AG09309 (cell line): ENCODE measurements around the gene MTG1.

Experiments
- DNase-seq: peaks from one replicate; pipeline ENCODE4 v3.0.0-alpha.2; 2010; ENCODE audit warnings: low read depth
- H3K4me3 ChIP-seq: 2 replicates; pipeline ENCODE4 v1.5.1; 2011; ENCODE audit warnings: mild to moderate bottlenecking, low read depth, low read length, moderate library complexity; ENCODE audit not compliant: control insufficient read depth
- CTCF ChIP-seq: IDR thresholded peaks from 2 replicates; pipeline ENCODE4 v1.5.1; 2011; ENCODE audit warnings: mild to moderate bottlenecking, low read depth, low read length, inconsistent platforms; ENCODE audit not compliant: insufficient read depth, control insufficient read depth; ENCODE audit errors: missing control alignments

Gene MTG1

GRCh38 chr10:133455196-133455595, 61.2 kb downstream of the MTG1 start:
- no peak overlapping the region for H3K4me3 ChIP-seq
- TF ChIP-seq CTCF = no peak
- no peak for DNase-seq

- no peak for DNase-seq
- no peak for TF ChIP-seq CTCF
- no peak overlapping the region for H3K4me3 ChIP-seq
Measured at GRCh38 chr10:133455611-133456031, 61.7 kb downstream of the MTG1 start.

- no peak overlapping the region for H3K4me3 ChIP-seq
- no peak for TF ChIP-seq CTCF
- no peak for DNase-seq
Measured at GRCh38 chr10:133456041-133456951, 62.3 kb downstream of the MTG1 start.

GRCh38 chr10:133457100-133457841, 63.3 kb downstream of the MTG1 start:
- H3K4me3 ChIP-seq = no peak overlapping the region
- no peak for DNase-seq
- TF ChIP-seq CTCF = no peak

GRCh38 chr10:133458021-133458709, 64.2 kb downstream of the MTG1 start:
- no peak overlapping the region for H3K4me3 ChIP-seq
- no peak for DNase-seq
- no peak for TF ChIP-seq CTCF

GRCh38 chr10:133458710-133459453, 64.9 kb downstream of the MTG1 start:
- DNase-seq = no peak
- TF ChIP-seq CTCF = no peak
- H3K4me3 ChIP-seq = no peak overlapping the region
